SK-N-SH treated with all-trans-retinoic acid at 6 μM for 48 hours (cell line): ENCODE results near the gene SH3BP5L.

ENCODE experiments used
- ATAC-seq: fragments of 200-7000 bp; cut with Tn5 transposase; 3 replicates; pipeline ENCODE4 v1.9.1; 2020; ENCODE audit warnings: mild to moderate bottlenecking, moderate library complexity
- ARNTL ChIP-seq: fragments of 450-650 bp; formaldehyde crosslinking; IDR thresholded peaks from 2 replicates; pipeline ENCODE4 v1.5.0; 2020; ENCODE audit warnings: low read depth, mild to moderate bottlenecking, moderate library complexity, borderline replicate concordance
- BACH2 ChIP-seq: fragments of 250-450 bp; sonication (Bioruptor Pico); IDR thresholded peaks from 2 replicates; pipeline ENCODE4 v1.9.0; 2021; ENCODE audit warnings: mild to moderate bottlenecking, borderline replicate concordance
- ESRRG ChIP-seq: fragments of 250-450 bp; sonication (Bioruptor Pico); IDR thresholded peaks from 2 replicates; pipeline ENCODE4 v1.6.1; 2021; ENCODE audit warnings: mild to moderate bottlenecking
- GLIS3 ChIP-seq: fragments of 250-450 bp; sonication (Bioruptor Pico); IDR thresholded peaks from 2 replicates; pipeline ENCODE4 v1.5.0; 2020; ENCODE audit warnings: mild to moderate bottlenecking, moderate library complexity
- OSR1 ChIP-seq: fragments of 250-450 bp; sonication (Bioruptor Pico); IDR thresholded peaks from 2 replicates; pipeline ENCODE4 v1.8.0; 2022; ENCODE audit warnings: moderate library complexity, mild to moderate bottlenecking, inconsistent platforms
- PPARA ChIP-seq: fragments of 250-450 bp; sonication (Bioruptor Pico); IDR thresholded peaks from 2 replicates; pipeline ENCODE4 v1.5.0; 2020; ENCODE audit warnings: mild to moderate bottlenecking, borderline replicate concordance
- RARB ChIP-seq: fragments of 250-450 bp; sonication (Bioruptor Pico); IDR thresholded peaks from 2 replicates; pipeline ENCODE4 v1.8.0; 2021; ENCODE audit warnings: mild to moderate bottlenecking, moderate library complexity
- SNAI2 ChIP-seq: fragments of 250-450 bp; sonication (Bioruptor Pico); IDR thresholded peaks from 2 replicates; pipeline ENCODE4 v1.5.0; 2020; ENCODE audit warnings: mild to moderate bottlenecking, moderate library complexity
- TCF4 ChIP-seq: fragments of 250-450 bp; sonication (Bioruptor Pico); IDR thresholded peaks from 2 replicates; pipeline ENCODE4 v1.8.0; 2021; ENCODE audit warnings: mild to moderate bottlenecking, moderate library complexity, borderline replicate concordance
- ZC3H10 ChIP-seq: fragments of 250-450 bp; sonication (Bioruptor Pico); IDR thresholded peaks from 2 replicates; pipeline ENCODE4 v1.5.1; 2021; ENCODE audit warnings: mild to moderate bottlenecking, moderate library complexity
- ZFP30 ChIP-seq: fragments of 450-650 bp; formaldehyde crosslinking; IDR thresholded peaks from 2 replicates; pipeline ENCODE4 v1.5.0; 2022; ENCODE audit warnings: mild to moderate bottlenecking, moderate library complexity
- ZNF565 ChIP-seq: fragments of 450-650 bp; formaldehyde crosslinking; conservative IDR thresholded peaks from 2 replicates; pipeline ENCODE4 v1.5.0; 2020; ENCODE audit warnings: low read depth, mild to moderate bottlenecking, moderate library complexity
- ZNF8 ChIP-seq: fragments of 450-650 bp; formaldehyde crosslinking; IDR thresholded peaks from 2 replicates; pipeline ENCODE4 v1.5.0; 2020; ENCODE audit warnings: mild to moderate bottlenecking, moderate library complexity
- TF ChIP-seq, protein P1 (sequence below): fragments of 250-450 bp; sonication (Bioruptor Pico); IDR thresholded peaks from 2 replicates; pipeline ENCODE4 v1.8.0; 2020; ENCODE audit warnings: mild to moderate bottlenecking, moderate library complexity, borderline replicate concordance
- TF ChIP-seq, protein P2 (sequence below): fragments of 250-450 bp; sonication (Bioruptor Pico); IDR thresholded peaks from 2 replicates; pipeline ENCODE4 v1.5.1; 2020; ENCODE audit warnings: low read depth, mild to moderate bottlenecking, moderate library complexity
- TF ChIP-seq, protein P3 (sequence below): fragments of 250-450 bp; sonication (Bioruptor Pico); IDR thresholded peaks from 2 replicates; pipeline ENCODE4 v1.5.0; 2020; ENCODE audit warnings: mild to moderate bottlenecking, moderate library complexity

SH3BP5L gene

DNA sequence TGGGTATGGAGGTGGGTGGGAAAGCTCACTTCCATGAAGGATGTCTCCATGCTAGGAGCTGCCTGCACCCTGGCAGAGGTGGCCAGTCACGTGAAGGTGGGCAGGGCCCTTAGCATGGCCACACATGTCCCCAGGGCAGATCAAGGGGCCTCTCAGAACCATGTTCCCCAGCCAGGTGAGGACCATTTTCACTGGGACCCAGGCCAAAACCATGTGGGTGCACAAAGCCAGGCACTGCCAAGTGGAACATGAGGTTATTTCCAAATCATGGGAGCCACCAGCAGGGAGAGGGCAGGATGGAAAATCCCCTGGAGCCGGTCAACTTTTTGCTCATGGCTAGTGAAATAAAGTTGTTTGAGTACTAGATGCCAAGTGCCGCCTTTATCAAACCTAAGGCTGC is 23.4 kb upstream of the SH3BP5L start:
- ATAC-seq = no peak
- TF ChIP-seq, protein P1, sequence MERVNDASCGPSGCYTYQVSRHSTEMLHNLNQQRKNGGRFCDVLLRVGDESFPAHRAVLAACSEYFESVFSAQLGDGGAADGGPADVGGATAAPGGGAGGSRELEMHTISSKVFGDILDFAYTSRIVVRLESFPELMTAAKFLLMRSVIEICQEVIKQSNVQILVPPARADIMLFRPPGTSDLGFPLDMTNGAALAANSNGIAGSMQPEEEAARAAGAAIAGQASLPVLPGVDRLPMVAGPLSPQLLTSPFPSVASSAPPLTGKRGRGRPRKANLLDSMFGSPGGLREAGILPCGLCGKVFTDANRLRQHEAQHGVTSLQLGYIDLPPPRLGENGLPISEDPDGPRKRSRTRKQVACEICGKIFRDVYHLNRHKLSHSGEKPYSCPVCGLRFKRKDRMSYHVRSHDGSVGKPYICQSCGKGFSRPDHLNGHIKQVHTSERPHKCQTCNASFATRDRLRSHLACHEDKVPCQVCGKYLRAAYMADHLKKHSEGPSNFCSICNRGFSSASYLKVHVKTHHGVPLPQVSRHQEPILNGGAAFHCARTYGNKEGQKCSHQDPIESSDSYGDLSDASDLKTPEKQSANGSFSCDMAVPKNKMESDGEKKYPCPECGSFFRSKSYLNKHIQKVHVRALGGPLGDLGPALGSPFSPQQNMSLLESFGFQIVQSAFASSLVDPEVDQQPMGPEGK (CRISPR knock-in tag) = no peak

DNA sequence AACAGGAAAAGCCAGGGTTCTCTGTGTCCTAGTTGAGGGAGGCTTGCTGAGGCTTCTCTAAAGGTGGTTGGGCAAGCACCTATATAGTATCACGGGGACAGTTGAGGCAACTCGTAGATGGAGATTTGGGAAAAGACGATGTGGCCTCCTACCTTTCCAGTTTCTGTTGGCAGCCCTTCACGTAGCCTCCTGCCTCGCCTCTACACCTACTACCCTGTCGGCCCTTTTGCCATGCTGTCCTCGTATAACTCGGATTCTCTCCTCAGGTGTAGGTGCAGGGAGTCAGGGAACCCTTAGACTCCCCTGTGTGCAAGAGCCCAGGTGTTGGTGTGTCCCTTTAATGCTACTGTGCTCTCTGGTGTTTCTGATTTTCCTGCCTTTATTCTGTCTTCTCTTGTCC is 22.9 kb upstream of the SH3BP5L start:
- ATAC-seq = no peak
- TF ChIP-seq ESRRG (CRISPR knock-in tag) (no peak), PPARA (CRISPR knock-in tag) (no peak), ZFP30 (CRISPR knock-in tag) (no peak)
- TF ChIP-seq, protein P1 (CRISPR knock-in tag) = no peak
- TF ChIP-seq, all 23 proteins: peak for 0

DNA sequence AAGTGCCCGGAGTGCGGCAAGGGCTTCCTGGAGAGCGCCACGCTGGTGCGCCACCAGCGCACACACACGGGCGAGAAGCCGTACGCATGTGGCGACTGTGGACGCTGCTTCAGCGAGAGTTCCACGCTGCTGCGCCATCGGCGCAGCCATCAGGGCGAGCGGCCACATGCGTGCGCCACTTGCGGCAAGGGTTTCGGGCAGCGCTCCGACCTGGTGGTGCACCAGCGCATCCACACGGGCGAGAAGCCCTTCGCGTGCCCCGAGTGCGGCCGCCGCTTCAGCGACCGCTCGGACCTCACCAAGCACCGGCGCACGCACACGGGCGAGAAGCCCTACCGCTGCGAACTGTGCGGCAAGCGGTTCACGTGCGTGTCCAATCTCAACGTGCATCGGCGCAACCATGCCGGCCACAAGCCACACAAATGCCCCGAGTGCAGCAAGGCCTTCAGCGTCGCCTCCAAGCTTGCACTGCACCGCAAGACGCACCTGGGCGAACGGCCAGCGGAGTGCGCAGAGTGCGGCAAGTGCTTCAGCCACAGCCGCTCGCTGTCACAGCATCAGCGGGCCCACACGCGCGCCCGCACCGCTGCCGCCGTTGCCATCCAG is 22.3 kb upstream of the SH3BP5L start:
- TF ChIP-seq ZNF565 (CRISPR knock-in tag) = no peak
- no peak for TF ChIP-seq SNAI2 (CRISPR knock-in tag)
- no peak for TF ChIP-seq BACH2 (CRISPR knock-in tag)

DNA sequence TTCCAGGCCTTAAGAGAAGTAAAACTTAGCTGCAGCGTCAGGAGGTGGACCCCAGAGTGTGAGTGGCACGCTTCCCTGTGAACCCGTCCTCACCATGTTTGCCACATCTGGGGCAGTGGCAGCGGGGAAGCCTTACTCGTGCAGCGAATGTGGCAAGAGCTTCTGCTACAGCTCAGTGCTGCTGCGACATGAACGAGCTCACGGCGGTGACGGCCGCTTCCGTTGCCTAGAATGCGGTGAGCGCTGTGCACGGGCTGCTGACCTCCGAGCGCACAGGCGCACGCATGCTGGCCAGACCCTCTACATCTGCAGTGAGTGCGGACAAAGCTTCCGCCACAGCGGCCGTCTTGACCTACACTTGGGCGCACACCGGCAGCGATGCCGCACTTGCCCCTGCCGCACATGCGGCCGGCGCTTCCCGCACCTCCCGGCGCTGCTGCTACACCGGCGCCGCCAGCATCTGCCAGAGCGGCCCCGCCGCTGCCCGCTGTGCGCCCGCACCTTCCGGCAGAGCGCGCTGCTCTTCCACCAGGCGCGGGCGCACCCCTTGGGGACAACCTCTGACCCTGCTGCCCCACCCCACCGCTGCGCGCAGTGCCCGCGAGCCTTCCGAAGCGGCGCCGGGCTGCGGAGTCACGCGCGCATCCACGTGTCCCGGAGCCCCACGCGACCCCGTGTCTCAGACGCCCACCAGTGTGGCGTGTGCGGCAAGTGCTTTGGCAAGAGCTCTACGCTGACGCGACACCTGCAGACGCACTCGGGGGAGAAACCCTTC is 21.7 kb upstream of the SH3BP5L start:
- TF ChIP-seq GLIS3 (CRISPR knock-in tag) (no peak), ARNTL (CRISPR knock-in tag) (no peak), BACH2 (CRISPR knock-in tag) (no peak), TCF4 (CRISPR knock-in tag) (no peak), ZC3H10 (CRISPR knock-in tag) (no peak), OSR1 (CRISPR knock-in tag) (no peak), RARB (CRISPR knock-in tag) (no peak), SNAI2 (CRISPR knock-in tag) (no peak), ZFP30 (CRISPR knock-in tag) (no peak), ZNF8 (CRISPR knock-in tag) (no peak), ZNF565 (CRISPR knock-in tag) (no peak)
- TF ChIP-seq, protein P2, sequence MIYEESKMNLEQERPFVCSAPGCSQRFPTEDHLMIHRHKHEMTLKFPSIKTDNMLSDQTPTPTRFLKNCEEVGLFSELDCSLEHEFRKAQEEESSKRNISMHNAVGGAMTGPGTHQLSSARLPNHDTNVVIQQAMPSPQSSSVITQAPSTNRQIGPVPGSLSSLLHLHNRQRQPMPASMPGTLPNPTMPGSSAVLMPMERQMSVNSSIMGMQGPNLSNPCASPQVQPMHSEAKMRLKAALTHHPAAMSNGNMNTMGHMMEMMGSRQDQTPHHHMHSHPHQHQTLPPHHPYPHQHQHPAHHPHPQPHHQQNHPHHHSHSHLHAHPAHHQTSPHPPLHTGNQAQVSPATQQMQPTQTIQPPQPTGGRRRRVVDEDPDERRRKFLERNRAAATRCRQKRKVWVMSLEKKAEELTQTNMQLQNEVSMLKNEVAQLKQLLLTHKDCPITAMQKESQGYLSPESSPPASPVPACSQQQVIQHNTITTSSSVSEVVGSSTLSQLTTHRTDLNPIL (CRISPR knock-in tag) = no peak
- TF ChIP-seq, protein P1 (CRISPR knock-in tag) = no peak
- no peak for ATAC-seq

More for the DNA sequence above, 22.3 kb upstream of the SH3BP5L start:
- no peak for ATAC-seq

DNA sequence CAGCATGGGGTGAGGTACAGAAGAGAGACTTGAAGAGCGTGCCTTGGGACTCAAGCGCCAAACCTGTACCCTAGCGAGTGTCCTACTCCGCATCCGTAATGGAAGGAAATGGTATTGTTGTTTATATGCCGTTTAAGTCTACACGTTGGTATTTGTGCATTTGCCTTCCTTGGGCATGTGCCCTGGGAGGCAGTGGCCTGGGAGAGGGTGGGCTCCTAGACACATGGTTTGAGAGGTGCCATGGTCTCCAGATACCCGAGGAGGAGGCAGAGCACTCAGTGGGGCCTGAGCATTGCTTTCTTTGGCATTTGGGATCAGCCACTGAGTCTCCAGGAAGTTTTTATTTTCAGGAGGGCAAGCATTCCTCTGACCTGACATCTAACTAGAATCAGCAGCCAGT is 18.8 kb upstream of the SH3BP5L start:
- no peak for ATAC-seq
- TF ChIP-seq, protein P3, sequence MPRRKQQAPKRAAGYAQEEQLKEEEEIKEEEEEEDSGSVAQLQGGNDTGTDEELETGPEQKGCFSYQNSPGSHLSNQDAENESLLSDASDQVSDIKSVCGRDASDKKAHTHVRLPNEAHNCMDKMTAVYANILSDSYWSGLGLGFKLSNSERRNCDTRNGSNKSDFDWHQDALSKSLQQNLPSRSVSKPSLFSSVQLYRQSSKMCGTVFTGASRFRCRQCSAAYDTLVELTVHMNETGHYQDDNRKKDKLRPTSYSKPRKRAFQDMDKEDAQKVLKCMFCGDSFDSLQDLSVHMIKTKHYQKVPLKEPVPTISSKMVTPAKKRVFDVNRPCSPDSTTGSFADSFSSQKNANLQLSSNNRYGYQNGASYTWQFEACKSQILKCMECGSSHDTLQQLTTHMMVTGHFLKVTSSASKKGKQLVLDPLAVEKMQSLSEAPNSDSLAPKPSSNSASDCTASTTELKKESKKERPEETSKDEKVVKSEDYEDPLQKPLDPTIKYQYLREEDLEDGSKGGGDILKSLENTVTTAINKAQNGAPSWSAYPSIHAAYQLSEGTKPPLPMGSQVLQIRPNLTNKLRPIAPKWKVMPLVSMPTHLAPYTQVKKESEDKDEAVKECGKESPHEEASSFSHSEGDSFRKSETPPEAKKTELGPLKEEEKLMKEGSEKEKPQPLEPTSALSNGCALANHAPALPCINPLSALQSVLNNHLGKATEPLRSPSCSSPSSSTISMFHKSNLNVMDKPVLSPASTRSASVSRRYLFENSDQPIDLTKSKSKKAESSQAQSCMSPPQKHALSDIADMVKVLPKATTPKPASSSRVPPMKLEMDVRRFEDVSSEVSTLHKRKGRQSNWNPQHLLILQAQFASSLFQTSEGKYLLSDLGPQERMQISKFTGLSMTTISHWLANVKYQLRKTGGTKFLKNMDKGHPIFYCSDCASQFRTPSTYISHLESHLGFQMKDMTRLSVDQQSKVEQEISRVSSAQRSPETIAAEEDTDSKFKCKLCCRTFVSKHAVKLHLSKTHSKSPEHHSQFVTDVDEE (CRISPR knock-in tag) = no peak
- TF ChIP-seq ZFP30 (CRISPR knock-in tag) (no peak), TCF4 (CRISPR knock-in tag) (no peak)
- TF ChIP-seq, all 23 proteins: peak for 0
